Vagina (tissue), 2 donors: ENCODE results near the gene LVRN.

ENCODE experiments used
- CTCF ChIP-seq, 3 experiments: fragments of 450-650 bp in 2 of 3; fragments of 200-600 bp in 1 of 3; sonication (generic) in 1 of 3; IDR thresholded peaks; one replicate each; pipeline ENCODE4 v1.5.1; 2017 to 2019; ENCODE audit warnings: antibody characterized with exemption in 3 of 3, mild to moderate bottlenecking in 2 of 3, moderate library complexity in 2 of 3
- POLR2AphosphoS5 ChIP-seq, 2 donors: sonication (generic); formaldehyde crosslinking; IDR thresholded peaks; one replicate each; pipeline ENCODE4 v1.9.0; 2017; ENCODE audit warnings: antibody characterized with exemption in 2 of 2, mild to moderate bottlenecking in 2 of 2, low read depth in 1 of 2; ENCODE audit not compliant: insufficient read depth in 1 of 2

- TF ChIP-seq POLR2AphosphoS5 (IDR thresholded peaks at IDR 0.05; ENCODE audit: insufficient read depth in 1 of 2, low read depth in 1 of 2): no peak
- no peak for TF ChIP-seq CTCF (IDR thresholded peaks at IDR 0.05)
Observed at GRCh38 chr5:116032094-116032517, 69.8 kb downstream of the LVRN start, which contains the start of gene ARL14EPL.
